GM12878 (cell line): ENCODE measurements around the gene ANKFY1.

Experiments used
- CTCF ChIP-seq, 3 experiments: IDR thresholded peaks in 2 of 3; conservative IDR thresholded peaks in 1 of 3; 2 replicates each; pipeline ENCODE4 v1.5.1; 2011; ENCODE audit warnings: low read depth in 3 of 3, low read length in 3 of 3, mild to moderate bottlenecking in 3 of 3, control low read depth in 2 of 3, moderate library complexity in 2 of 3, inconsistent platforms in 1 of 3, mixed read lengths in 1 of 3; ENCODE audit not compliant: control insufficient read depth in 2 of 3, insufficient read depth in 1 of 3; ENCODE audit errors: extremely low read depth in 1 of 3
- EZH2 ChIP-seq: IDR thresholded peaks from 2 replicates; pipeline ENCODE4 v1.6.1; 2012; ENCODE audit warnings: low read depth, mild to moderate bottlenecking, control low read depth, inconsistent platforms, low read length, borderline replicate concordance; ENCODE audit not compliant: control insufficient read depth
- MLLT1 ChIP-seq: fragments of 450-650 bp; IDR thresholded peaks from 2 replicates; pipeline ENCODE4 v1.6.1; 2016; ENCODE audit warnings: mild to moderate bottlenecking
- MTA2 ChIP-seq: fragments of 450-650 bp; IDR thresholded peaks from 2 replicates; pipeline ENCODE4 v1.6.1; 2016; ENCODE audit warnings: low read depth, mild to moderate bottlenecking, moderate library complexity
- POLR2A ChIP-seq: IDR thresholded peaks from 2 replicates; pipeline ENCODE4 v1.6.1; 2011; ENCODE audit warnings: low read depth, mild to moderate bottlenecking, low read length
- POLR2AphosphoS5 ChIP-seq: IDR thresholded peaks from 2 replicates; pipeline ENCODE4 v1.6.1; 2011; ENCODE audit warnings: mild to moderate bottlenecking, low read length, inconsistent platforms
- SIN3A ChIP-seq: IDR thresholded peaks from 2 replicates; pipeline ENCODE4 v1.6.1; 2012; ENCODE audit warnings: low read depth, low read length, improper control_type of control experiment
- SMC3 ChIP-seq: IDR thresholded peaks from 2 replicates; pipeline ENCODE4 v1.6.1; 2011; ENCODE audit warnings: low read length, improper control_type of control experiment, borderline replicate concordance
- SPI1 ChIP-seq: IDR thresholded peaks from 2 replicates; pipeline ENCODE4 v1.6.1; 2011; ENCODE audit warnings: low read depth, mild to moderate bottlenecking, low read length, moderate library complexity, borderline replicate concordance; ENCODE audit not compliant: insufficient read depth
- SRF ChIP-seq, 2 experiments: IDR thresholded peaks; 2 replicates each; pipeline ENCODE4 v1.6.1; 2011; ENCODE audit warnings: low read depth in 2 of 2, low read length in 2 of 2, mild to moderate bottlenecking in 1 of 2, moderate library complexity in 1 of 2
- TBL1XR1 ChIP-seq: IDR thresholded peaks from 2 replicates; pipeline ENCODE4 v1.6.1; 2012; ENCODE audit warnings: low read depth, low read length, improper control_type of control experiment
- ZZZ3 ChIP-seq: IDR thresholded peaks from 2 replicates; pipeline ENCODE4 v1.6.1; 2011; ENCODE audit warnings: low read depth; ENCODE audit not compliant: control insufficient read depth, insufficient read length
- TF ChIP-seq, protein P1 (sequence below): fragments of 450-650 bp; IDR thresholded peaks from 2 replicates; pipeline ENCODE4 v1.6.1; 2017; ENCODE audit warnings: low read depth, mild to moderate bottlenecking, moderate library complexity

GRCh38 chr17:4119299-4119698 lies 144.5 kb downstream of the ANKFY1 start:
- TF ChIP-seq TBL1XR1 (no peak), CTCF (IDR thresholded peaks at IDR 0.05 in 2 of 3, conservative IDR thresholded peaks at IDR 0.05 in 1 of 3; ENCODE audit: control insufficient read depth in 2 of 3, extremely low read depth in 1 of 3, insufficient read depth in 1 of 3, low read depth in 3 of 3, low read length in 3 of 3) (no peak), SMC3 (no peak), SRF (IDR thresholded peaks at IDR 0.05; ENCODE audit: low read depth in 2 of 2, low read length in 2 of 2) (no peak), SIN3A (no peak), EZH2 (no peak), ZZZ3 (no peak), MLLT1 (no peak), SPI1 (no peak), POLR2A (no peak), MTA2 (no peak), POLR2AphosphoS5 (no peak)
- TF ChIP-seq, protein P1, sequence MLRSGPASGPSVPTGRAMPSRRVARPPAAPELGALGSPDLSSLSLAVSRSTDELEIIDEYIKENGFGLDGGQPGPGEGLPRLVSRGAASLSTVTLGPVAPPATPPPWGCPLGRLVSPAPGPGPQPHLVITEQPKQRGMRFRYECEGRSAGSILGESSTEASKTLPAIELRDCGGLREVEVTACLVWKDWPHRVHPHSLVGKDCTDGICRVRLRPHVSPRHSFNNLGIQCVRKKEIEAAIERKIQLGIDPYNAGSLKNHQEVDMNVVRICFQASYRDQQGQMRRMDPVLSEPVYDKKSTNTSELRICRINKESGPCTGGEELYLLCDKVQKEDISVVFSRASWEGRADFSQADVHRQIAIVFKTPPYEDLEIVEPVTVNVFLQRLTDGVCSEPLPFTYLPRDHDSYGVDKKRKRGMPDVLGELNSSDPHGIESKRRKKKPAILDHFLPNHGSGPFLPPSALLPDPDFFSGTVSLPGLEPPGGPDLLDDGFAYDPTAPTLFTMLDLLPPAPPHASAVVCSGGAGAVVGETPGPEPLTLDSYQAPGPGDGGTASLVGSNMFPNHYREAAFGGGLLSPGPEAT: no peak
